ENCODE results near the gene MAGIX. TPM values are rescaled to one million over a fixed set of nuclear protein-coding genes. Genes with fewer than 3 reads are reported as not detected.
"Not testable (repeated sequence)": the region's sequence is repeated elsewhere in the genome, so short reads cannot be mapped to it uniquely, and the experiment has no call there.

Gene MAGIX
- 3.5 TPM for total RNA-seq

GRCh38 chrX:49162620-49163019 is at the start of gene MAGIX:
TSS of gene MAGIX (plus strand) at chrX:49162758. CDS start at chrX:49162890, 132 bp downstream.
- DNase-seq (ENCODE audit: low read depth in 2 of 3, low spot score in 2 of 3), result no peak

GRCh38 chrX:49116076-49116475 is 46.5 kb upstream of the MAGIX start:
- DNase-seq (ENCODE audit: low read depth in 2 of 3, low spot score in 2 of 3), result no peak

GRCh38 chrX:49116716-49117115 is 45.8 kb upstream of the MAGIX start:
- DNase-seq (ENCODE audit: low read depth in 2 of 3, low spot score in 2 of 3), result no peak

- no peak for DNase-seq (ENCODE audit: low read depth in 2 of 3, low spot score in 2 of 3)
Observed at GRCh38 chrX:49117581-49117980, 45.0 kb upstream of the MAGIX start.

GRCh38 chrX:49120091-49120490 is 42.5 kb upstream of the MAGIX start:
- DNase-seq (ENCODE audit: low read depth in 2 of 3, low spot score in 2 of 3), result peak in 1 of 3 donors; percentile 34

GRCh38 chrX:49122499-49122898 is 40.1 kb upstream of the MAGIX start:
- DNase-seq (ENCODE audit: low read depth in 2 of 3, low spot score in 2 of 3), result no peak

- peak in 1 of 3 donors; percentile 44 for DNase-seq (ENCODE audit: low read depth in 2 of 3, low spot score in 2 of 3)
Observed at GRCh38 chrX:49127742-49128258, 34.8 kb upstream of the MAGIX start.

GRCh38 chrX:49129427-49129826 is 33.1 kb upstream of the MAGIX start:
- DNase-seq (ENCODE audit: low read depth in 2 of 3, low spot score in 2 of 3), result peak in 1 of 3 donors; percentile 30

GRCh38 chrX:49132275-49132674 is 30.3 kb upstream of the MAGIX start:
- not testable (repeated sequence) for DNase-seq (ENCODE audit: low read depth in 2 of 3, low spot score in 2 of 3)

GRCh38 chrX:49133759-49134158 is 28.8 kb upstream of the MAGIX start:
- DNase-seq (ENCODE audit: low read depth in 2 of 3, low spot score in 2 of 3), result no peak

- no peak for DNase-seq (ENCODE audit: low read depth in 2 of 3, low spot score in 2 of 3)
Observed at GRCh38 chrX:49137492-49137891, 25.1 kb upstream of the MAGIX start.

- DNase-seq (ENCODE audit: low read depth in 2 of 3, low spot score in 2 of 3), result no peak
Observed at GRCh38 chrX:49139713-49140112, 22.8 kb upstream of the MAGIX start.

- DNase-seq (ENCODE audit: low read depth in 2 of 3, low spot score in 2 of 3), result peak in 1 of 3 donors; percentile 51
Observed at GRCh38 chrX:49142264-49142663, 20.3 kb upstream of the MAGIX start.

GRCh38 chrX:49143154-49143553 is 19.4 kb upstream of the MAGIX start:
- DNase-seq (ENCODE audit: low read depth in 2 of 3, low spot score in 2 of 3), result not testable (repeated sequence)

- DNase-seq (ENCODE audit: low read depth in 2 of 3, low spot score in 2 of 3), result no peak
Observed at GRCh38 chrX:49147282-49147681, 15.3 kb upstream of the MAGIX start.

GRCh38 chrX:49147936-49148335 is 14.6 kb upstream of the MAGIX start:
- DNase-seq (ENCODE audit: low read depth in 2 of 3, low spot score in 2 of 3), result peak in 1 of 3 donors; percentile 26

GRCh38 chrX:49148390-49149100 is 14.0 kb upstream of the MAGIX start:
- peak in 2 of 3 donors; percentile 48 to 74 for DNase-seq (ENCODE audit: low read depth in 2 of 3, low spot score in 2 of 3)

GRCh38 chrX:49149291-49149690 is 13.3 kb upstream of the MAGIX start:
- DNase-seq (ENCODE audit: low read depth in 2 of 3, low spot score in 2 of 3), result not testable (repeated sequence)

- DNase-seq (ENCODE audit: low read depth in 2 of 3, low spot score in 2 of 3), result no peak
Observed at GRCh38 chrX:49153467-49153866, 9.1 kb upstream of the MAGIX start.

GRCh38 chrX:49155243-49155899 is 7.2 kb upstream of the MAGIX start:
- peak in 2 of 3 donors; percentile 64 to 81 for DNase-seq (ENCODE audit: low read depth in 2 of 3, low spot score in 2 of 3)

GRCh38 chrX:49155900-49156837 is 6.4 kb upstream of the MAGIX start:
- peak; percentile 59 to 87 (median 80) for DNase-seq (ENCODE audit: low read depth in 2 of 3, low spot score in 2 of 3)
